Mesodermal cell (in vitro differentiated cells): ENCODE measurements around the gene LRRC28.
A peak's percentile ranks its signal among the peaks of the same experiment; 100 is the strongest.
"Not testable (repeated sequence)": the region's sequence is repeated elsewhere in the genome, so short reads cannot be mapped to it uniquely, and the experiment has no call there.

Experiments
- H3K27ac ChIP-seq: 2 replicates; pipeline ENCODE4 v1.7.0; 2013; ENCODE audit warnings: mild to moderate bottlenecking, low read depth, low read length, moderate library complexity; ENCODE audit not compliant: severe bottlenecking
- H3K36me3 ChIP-seq: 2 replicates; pipeline ENCODE4 v1.7.1; 2013; ENCODE audit warnings: mild to moderate bottlenecking, low read length, moderate library complexity; ENCODE audit not compliant: control insufficient read depth, insufficient read depth
- H3K4me1 ChIP-seq: one replicate; pipeline ENCODE4 v1.7.1; 2013; ENCODE audit warnings: mild to moderate bottlenecking, low read length; ENCODE audit not compliant: insufficient read depth, control insufficient read depth, poor library complexity, severe bottlenecking
- H3K4me3 ChIP-seq: 2 replicates; pipeline ENCODE4 v1.7.0; 2013; ENCODE audit warnings: low read length, control low read depth, mild to moderate bottlenecking; ENCODE audit not compliant: insufficient read depth, poor library complexity, severe bottlenecking; ENCODE audit errors: extremely low read depth
- H3K9me3 ChIP-seq: 2 replicates; pipeline ENCODE4 v1.7.1; 2013; ENCODE audit warnings: mild to moderate bottlenecking, low read length, moderate library complexity; ENCODE audit not compliant: control insufficient read depth
- WGBS, 2 experiments: methylation state at CpG; one replicate each; pipeline ENCODE4 v1.1.5; 2013; ENCODE audit warnings: missing lambda C conversion rate in 2 of 2; ENCODE audit not compliant: insufficient coverage in 2 of 2; 5-methylcytosine and 5-hydroxymethylcytosine counted together

Gene LRRC28

GRCh38 chr15:99393641-99394040, 142.4 kb downstream of the LRRC28 start:
- no peak overlapping the region for H3K4me3 ChIP-seq
- H3K9me3 ChIP-seq: peaks cover 5% of the 10 kb centered on the region
- no peaks in the 10 kb centered on the region for H3K36me3 ChIP-seq
- H3K27ac ChIP-seq: no peak overlapping the region
- no CpG with 5 or more reads among the region's 1 CpG for WGBS, 2 experiments
- no peaks in the 10 kb centered on the region for H3K4me1 ChIP-seq

GRCh38 chr15:99396375-99396774, 145.1 kb downstream of the LRRC28 start:
- H3K27ac ChIP-seq: no peak overlapping the region
- H3K4me3 ChIP-seq: no peak overlapping the region
- 89% methylated on average over 2 of the region's 5 CpGs for WGBS, 2 experiments
- peaks cover 5% of the 10 kb centered on the region for H3K9me3 ChIP-seq
- no peaks in the 10 kb centered on the region for H3K36me3 ChIP-seq
- no peaks in the 10 kb centered on the region for H3K4me1 ChIP-seq

GRCh38 chr15:99399061-99399460, 147.8 kb downstream of the LRRC28 start:
- H3K4me3 ChIP-seq: no peak overlapping the region
- H3K9me3 ChIP-seq: no peaks in the 10 kb centered on the region
- 81 to 91% methylated on average over 5 of the region's 5 CpGs for WGBS, 2 experiments
- no peaks in the 10 kb centered on the region for H3K4me1 ChIP-seq
- no peaks in the 10 kb centered on the region for H3K36me3 ChIP-seq
- no peak overlapping the region for H3K27ac ChIP-seq

GRCh38 chr15:99399618-99400017, 148.3 kb downstream of the LRRC28 start:
- no peaks in the 10 kb centered on the region for H3K9me3 ChIP-seq
- no peaks in the 10 kb centered on the region for H3K36me3 ChIP-seq
- no peaks in the 10 kb centered on the region for H3K4me1 ChIP-seq
- no peak overlapping the region for H3K4me3 ChIP-seq
- 88 to 100% methylated on average over 1 of the region's 4 CpGs for WGBS, 2 experiments
- no peak overlapping the region for H3K27ac ChIP-seq

- not testable (repeated sequence) for H3K9me3 ChIP-seq, H3K4me1 ChIP-seq, H3K27ac ChIP-seq, H3K4me3 ChIP-seq, H3K36me3 ChIP-seq
- 98% methylated on average over 3 of the region's 4 CpGs; no CpG with 5 or more reads in 1 of the 2 experiments for WGBS, 2 experiments
Measured at GRCh38 chr15:99401216-99401615, 149.9 kb downstream of the LRRC28 start.

- no peaks in the 10 kb centered on the region for H3K9me3 ChIP-seq
- H3K36me3 ChIP-seq: no peaks in the 10 kb centered on the region
- H3K4me3 ChIP-seq: no peak overlapping the region
- peak overlapping the region; percentile 16 for H3K27ac ChIP-seq
- no peaks in the 10 kb centered on the region for H3K4me1 ChIP-seq
- 74 to 80% methylated on average over 8 to 9 of the region's 13 CpGs for WGBS, 2 experiments
Measured at GRCh38 chr15:99402014-99402729, 150.9 kb downstream of the LRRC28 start.

GRCh38 chr15:99403597-99403996, 152.3 kb downstream of the LRRC28 start:
- Histone ChIP-seq H3K9me3 (no peaks in the 10 kb centered on the region), H3K4me3 (no peak overlapping the region), H3K36me3 (no peaks in the 10 kb centered on the region), H3K27ac (no peak overlapping the region), H3K4me1 (peaks cover 9% of the 10 kb centered on the region)
- 92 to 93% methylated on average over 9 to 10 of the region's 11 CpGs for WGBS, 2 experiments

- Histone ChIP-seq H3K4me3 (no peak overlapping the region), H3K27ac (no peak overlapping the region), H3K36me3 (no peaks in the 10 kb centered on the region), H3K4me1 (peaks cover 12% of the 10 kb centered on the region), H3K9me3 (no peaks in the 10 kb centered on the region)
- 80 to 91% methylated on average over 1 to 12 of the region's 16 CpGs for WGBS, 2 experiments
Measured at GRCh38 chr15:99404454-99404853, 153.2 kb downstream of the LRRC28 start.

- Histone ChIP-seq H3K36me3 (no peaks in the 10 kb centered on the region), H3K4me1 (peaks cover 12% of the 10 kb centered on the region), H3K9me3 (no peaks in the 10 kb centered on the region), H3K4me3 (no peak overlapping the region), H3K27ac (no peak overlapping the region)
- 94 to 95% methylated on average over 9 of the region's 12 CpGs for WGBS, 2 experiments
Measured at GRCh38 chr15:99406120-99406519, 154.8 kb downstream of the LRRC28 start.

- Histone ChIP-seq H3K4me1 (peaks cover 12% of the 10 kb centered on the region), H3K4me3 (no peak overlapping the region), H3K9me3 (no peaks in the 10 kb centered on the region), H3K27ac (no peak overlapping the region), H3K36me3 (no peaks in the 10 kb centered on the region)
- WGBS, 2 experiments: 94 to 97% methylated on average over 14 to 15 of the region's 17 CpGs
Measured at GRCh38 chr15:99406716-99407487, 155.6 kb downstream of the LRRC28 start.

- Histone ChIP-seq H3K27ac (no peak overlapping the region), H3K36me3 (no peaks in the 10 kb centered on the region), H3K9me3 (no peaks in the 10 kb centered on the region), H3K4me3 (no peak overlapping the region), H3K4me1 (peaks cover 12% of the 10 kb centered on the region)
- 91 to 94% methylated on average over 5 of the region's 5 CpGs for WGBS, 2 experiments
Measured at GRCh38 chr15:99407716-99408115, 156.4 kb downstream of the LRRC28 start.
